Fibroblast of pulmonary artery (primary cell): Measurements from ENCODE around the gene AGAP1.

Experiments
- DNase-seq: peaks from one replicate; pipeline ENCODE4 v3.0.0-alpha.2; 2010; ENCODE audit warnings: low read depth
- H3K4me3 ChIP-seq: replicated peaks from 2 replicates; pipeline ENCODE4 v1.5.1; 2011; ENCODE audit warnings: low read depth, mild to moderate bottlenecking, control low read depth, low read length, moderate library complexity
- TF ChIP-seq, protein P1 (sequence below): IDR thresholded peaks from 2 replicates; pipeline ENCODE4 v1.5.1; 2011; ENCODE audit warnings: mild to moderate bottlenecking, control low read depth, low read length, inconsistent platforms; ENCODE audit errors: missing control alignments

Gene AGAP1

DNA sequence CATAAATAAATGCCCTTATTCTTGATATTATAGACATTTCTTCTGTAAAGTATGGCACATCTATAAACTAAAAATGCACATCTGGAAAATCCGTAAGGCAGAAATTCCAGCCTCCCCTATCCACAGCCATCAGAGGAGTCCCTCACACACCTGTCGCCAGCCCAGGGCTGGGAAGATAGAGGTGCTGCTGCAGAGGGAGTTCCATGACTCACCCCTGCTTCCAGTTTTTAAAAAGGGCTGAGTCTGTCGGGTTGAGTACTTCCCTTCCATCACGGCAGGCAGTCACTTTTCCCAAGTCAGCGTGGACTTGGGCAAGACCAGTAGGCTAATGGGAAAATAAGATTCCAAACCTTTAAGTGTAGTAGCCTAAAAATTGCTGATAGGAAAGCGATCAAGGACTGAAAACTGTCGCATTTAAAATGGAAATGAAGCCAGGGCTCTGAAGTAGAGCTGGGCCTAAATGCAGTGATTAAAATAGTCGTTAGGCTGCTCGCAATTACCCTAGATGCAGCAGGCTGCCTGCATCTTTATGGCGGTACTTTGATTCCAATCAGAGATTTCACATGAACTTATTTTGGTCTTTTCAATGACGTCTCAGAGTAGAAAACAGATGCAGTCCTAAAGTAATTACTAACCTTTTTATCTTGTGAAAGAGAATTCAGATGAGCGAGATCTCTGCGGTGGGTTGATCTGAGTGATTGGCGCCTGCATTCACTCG is 280.5 kb downstream of the AGAP1 start:
- no peak overlapping the region for H3K4me3 ChIP-seq
- DNase-seq, result no peak
- TF ChIP-seq, protein P1, sequence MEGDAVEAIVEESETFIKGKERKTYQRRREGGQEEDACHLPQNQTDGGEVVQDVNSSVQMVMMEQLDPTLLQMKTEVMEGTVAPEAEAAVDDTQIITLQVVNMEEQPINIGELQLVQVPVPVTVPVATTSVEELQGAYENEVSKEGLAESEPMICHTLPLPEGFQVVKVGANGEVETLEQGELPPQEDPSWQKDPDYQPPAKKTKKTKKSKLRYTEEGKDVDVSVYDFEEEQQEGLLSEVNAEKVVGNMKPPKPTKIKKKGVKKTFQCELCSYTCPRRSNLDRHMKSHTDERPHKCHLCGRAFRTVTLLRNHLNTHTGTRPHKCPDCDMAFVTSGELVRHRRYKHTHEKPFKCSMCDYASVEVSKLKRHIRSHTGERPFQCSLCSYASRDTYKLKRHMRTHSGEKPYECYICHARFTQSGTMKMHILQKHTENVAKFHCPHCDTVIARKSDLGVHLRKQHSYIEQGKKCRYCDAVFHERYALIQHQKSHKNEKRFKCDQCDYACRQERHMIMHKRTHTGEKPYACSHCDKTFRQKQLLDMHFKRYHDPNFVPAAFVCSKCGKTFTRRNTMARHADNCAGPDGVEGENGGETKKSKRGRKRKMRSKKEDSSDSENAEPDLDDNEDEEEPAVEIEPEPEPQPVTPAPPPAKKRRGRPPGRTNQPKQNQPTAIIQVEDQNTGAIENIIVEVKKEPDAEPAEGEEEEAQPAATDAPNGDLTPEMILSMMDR, result no peak

DNA sequence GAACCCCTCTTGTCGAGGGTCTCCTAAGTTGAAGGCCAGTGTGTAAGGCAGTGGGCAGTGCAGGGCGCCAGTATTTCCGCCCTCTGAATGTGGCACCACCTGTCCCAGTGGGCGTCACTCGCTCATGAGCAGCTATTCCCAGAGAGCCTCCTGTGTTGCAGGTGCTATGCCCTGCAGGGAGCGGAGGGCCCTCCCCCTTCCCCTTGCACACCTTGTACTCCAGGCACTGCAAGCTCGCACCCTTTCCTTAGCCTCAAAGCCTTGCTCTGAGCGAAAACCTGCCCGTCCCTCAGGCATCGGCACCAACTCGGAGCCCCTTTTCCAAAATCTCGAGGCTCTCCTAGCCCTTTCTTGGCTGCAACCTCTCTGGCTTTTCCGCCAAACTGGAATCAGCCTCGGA is 282.7 kb downstream of the AGAP1 start:
- DNase-seq, result no peak
- TF ChIP-seq, protein P1, result no peak
- no peak overlapping the region for H3K4me3 ChIP-seq

DNA sequence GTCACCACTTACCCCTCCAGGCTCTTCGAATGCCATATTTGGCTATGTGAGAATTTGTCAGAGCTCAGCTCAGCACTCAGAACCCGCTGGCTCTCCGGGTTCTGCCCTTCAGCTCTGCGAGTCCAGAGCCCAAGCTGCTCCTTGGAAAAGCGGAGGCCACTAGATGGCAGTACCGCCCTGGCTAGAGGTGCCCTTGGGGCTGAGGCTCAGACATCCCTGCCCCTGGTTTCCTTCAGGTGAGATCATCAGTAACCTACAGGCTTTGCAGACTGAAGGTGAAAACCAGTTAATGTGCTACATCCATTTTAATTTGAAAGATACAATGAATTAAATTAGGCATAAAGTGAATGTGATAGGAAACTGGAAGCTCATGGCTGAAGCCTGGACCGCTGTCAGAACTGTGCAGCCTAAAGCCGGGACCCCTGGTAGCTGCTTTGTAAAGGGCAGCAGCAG is 285.6 kb downstream of the AGAP1 start:
- DNase-seq, result peak; percentile 74
- TF ChIP-seq, protein P1, result peak; percentile 97
- H3K4me3 ChIP-seq, result no peak overlapping the region

DNA sequence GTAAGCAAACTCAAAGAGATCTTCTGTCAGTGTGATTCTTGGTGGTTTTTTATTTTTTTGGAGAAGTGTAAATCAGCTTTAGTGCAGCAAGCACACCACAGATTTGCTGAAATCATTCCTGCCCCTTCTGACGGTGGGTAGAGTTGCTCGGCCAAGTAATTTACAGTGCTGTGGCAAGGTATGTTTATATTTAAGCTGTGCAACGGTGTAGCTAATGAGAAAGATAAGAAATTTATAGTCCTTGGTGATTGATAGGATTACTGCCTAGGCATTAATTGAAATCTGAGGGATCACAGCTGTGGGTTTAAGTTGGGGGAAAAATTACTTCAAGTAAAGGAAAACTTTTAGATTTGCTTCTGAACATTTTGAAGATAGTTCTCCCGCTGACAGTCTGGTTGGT is 286.6 kb downstream of the AGAP1 start:
- TF ChIP-seq, protein P1, result no peak
- no peak overlapping the region for H3K4me3 ChIP-seq
- DNase-seq, result no peak

DNA sequence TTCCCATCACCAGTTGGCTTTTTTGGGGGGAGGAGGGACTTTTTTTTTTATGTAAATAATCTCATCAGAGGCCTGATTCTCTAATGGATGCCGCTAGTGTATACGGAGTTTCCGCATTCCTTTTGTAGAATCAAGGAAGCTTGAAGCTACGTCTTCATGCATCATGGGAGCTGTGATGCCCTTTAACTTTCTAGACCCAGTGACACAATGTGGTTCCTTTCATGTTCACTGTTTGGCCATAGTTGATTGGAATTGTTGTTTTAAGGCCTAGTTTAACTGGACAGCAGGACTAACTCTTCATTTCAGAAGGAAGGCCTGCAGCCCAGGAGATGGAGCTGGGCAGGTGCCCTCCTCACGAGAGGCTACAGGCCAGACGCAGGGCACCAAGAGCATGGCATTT is 287.9 kb downstream of the AGAP1 start:
- DNase-seq, result no peak
- TF ChIP-seq, protein P1, result no peak
- no peak overlapping the region for H3K4me3 ChIP-seq

DNA sequence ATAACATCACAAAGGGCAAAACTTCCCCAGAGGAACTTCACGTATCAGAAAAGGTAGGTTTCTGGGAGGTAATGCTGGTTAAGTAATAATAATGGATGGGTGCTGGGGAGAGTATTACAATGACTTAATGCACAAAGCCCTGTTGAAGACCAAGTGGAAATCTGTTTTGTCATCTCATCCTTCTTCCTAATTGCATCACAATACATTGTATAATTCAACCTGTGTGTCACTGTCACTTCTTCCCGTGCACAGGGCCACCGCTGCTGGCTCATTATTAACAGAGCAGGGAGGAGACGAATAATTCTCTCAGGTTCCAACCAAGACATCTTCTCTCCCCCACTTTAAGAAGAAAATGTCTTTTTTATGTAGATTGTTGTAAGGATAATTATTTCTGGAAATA is 290.9 kb downstream of the AGAP1 start:
- no peak for DNase-seq
- H3K4me3 ChIP-seq, result no peak overlapping the region
- TF ChIP-seq, protein P1, result no peak

DNA sequence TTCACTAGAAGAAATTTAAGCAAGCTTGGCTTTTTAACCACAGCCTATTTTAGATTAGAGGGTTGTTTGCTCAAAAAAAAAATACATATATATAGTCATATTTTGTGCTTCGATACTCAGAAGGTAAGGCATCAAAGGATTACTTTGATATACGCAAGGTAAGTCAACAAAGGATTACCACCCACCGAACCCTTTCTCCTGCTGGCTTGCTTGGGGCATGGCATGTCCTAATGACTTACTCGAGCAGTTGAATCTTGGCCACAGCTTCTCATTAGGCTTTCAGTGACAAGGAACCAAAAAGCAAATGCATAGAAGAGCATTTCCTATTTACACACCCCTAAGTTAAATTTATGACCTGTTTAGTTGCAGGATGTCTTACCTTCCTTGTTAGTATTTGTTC is 295.7 kb downstream of the AGAP1 start:
- TF ChIP-seq, protein P1, result no peak
- no peak for DNase-seq
- H3K4me3 ChIP-seq, result no peak overlapping the region
